Effector CD8-positive, alpha-beta T cell (primary cell): ENCODE results near the gene RBFOX2.

ENCODE experiments used
- DNase-seq: peaks from one replicate; lab custom pipeline; 2025; lab: John Stamatoyannopoulos, UW

The RBFOX2 gene

DNA sequence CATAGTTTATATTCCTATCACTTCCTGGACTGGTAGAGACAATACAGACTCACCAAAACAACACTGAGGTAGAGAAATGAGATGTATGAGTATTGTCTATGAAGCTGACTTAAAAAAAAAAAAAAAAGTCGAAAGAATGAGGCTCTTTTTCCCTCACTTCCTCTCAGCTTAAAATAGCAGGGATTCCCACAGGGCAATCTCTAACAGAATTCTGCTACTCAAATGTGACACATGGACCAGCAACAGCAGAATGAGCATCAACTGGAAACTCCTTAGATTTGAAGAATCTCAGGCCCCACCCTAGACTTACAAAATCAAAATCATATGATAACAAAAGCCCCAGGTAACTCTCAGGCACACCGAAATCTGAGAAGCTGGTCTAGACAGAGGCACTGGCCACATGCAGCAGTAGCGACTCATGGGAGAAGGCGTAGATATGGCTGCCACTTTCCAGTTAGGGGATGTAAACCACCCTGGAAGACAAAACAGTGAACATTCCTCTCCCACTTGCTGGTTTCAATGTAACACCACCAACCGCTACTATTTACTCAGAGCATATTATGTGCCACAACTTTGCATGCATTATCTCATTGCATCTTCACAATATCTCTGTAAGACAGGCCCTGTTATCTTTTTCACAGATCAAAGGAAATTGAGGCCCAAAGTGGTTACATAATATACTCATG lies 128.0 kb downstream of the RBFOX2 start:
- no peak for DNase-seq

DNA sequence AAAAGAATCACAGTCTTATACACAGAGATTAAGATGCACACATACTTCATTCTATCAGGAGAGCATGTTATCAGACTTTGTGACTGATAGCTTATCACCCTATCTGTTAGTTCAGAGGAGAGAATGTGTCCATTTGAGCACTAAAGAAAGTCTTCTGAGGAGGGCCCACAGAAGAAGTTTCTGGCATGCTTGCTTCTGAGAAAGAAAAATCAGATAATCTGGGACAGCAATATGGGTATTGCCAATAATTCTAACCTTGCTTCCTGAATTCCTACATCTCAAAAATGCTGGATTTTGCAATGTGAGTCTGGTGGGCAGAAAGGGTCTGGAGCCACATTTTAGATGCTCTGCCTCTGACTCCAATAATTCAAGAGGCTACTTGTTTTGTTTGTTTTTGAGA lies 128.9 kb downstream of the RBFOX2 start:
- DNase-seq, result no peak

DNA sequence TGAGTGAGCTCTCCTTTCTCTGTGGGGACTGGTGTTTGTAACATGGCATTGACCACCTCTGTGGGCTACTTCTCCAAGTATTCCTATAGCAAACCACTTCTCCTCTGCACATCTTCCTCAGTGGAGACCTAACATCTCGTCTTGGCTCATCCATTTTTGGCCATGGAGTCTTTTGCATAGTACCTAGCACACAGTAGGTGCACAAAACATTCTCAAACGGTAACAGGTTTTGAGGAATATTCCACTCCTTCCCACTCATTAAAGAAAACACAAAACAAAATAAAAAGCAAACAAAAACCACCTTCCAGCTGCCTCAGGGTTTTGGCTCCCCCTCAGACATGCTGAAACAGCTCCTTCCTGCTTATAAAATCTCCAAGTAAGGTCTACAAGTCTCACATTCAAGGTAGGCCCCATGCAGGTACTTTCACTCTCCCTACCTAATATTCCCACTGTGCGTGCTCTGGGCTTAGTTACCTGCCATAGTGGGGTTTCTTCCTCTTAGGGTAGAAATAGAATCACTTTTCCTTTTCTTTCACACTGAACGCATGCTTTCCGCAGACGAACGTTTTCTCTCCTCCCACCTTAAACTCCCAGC lies 132.4 kb downstream of the RBFOX2 start:
- DNase-seq, result no peak

DNA sequence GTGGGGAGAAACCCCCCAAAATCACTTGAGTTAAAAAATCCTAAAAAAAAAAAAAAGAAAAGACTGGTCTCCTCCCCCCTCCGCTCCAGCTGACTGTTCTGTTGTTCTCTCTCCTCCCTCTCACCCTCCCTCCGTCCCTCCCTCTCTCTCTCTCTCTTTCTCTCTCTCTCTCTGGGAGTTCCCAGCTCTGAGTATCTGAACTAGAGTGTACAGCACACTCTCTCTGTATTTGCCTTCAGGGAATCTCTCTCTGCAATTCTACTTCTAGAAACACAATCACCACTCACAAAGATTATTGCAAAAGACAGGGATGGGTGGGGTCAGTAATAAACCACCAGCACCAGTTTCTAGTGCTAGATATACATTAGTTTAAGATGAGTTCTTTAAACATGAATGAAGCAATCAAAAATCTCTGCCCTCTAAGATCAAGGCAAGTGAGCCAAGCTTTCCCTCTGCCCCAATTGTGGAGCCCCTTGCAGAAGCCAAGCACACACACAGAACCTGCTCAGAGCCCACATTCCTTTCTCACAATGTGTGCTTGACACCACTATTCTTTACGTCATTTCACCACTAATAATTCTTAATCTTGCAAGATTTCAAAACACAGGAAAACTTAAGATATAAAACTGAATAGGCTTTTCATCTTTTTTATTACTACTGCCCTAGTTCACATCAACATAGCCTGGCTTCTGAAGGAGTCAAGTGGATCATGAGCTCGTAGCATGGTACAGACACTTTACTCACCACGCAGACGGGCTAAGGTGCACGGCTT lies 133.5 kb downstream of the RBFOX2 start:
- DNase-seq, result no peak

DNA sequence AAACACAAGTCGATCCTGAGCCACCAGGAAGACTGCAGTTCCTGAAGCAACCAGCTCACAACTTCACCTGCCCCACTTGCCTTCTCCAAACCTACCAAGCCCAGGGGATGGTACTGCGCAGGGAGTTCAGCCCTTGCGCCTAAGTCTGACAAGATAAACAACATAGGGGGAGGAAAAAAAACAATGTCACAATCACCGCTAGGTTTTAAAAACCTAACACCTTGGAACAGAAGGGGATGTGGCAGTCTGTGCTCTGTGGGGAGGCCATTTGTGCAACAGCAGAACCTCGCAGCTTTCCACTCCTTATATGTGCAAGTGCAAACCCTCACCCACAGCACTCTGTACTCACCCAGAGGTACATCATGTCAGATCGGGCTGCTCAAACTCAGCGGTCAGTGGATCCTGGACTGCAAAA lies 134.2 kb downstream of the RBFOX2 start:
- DNase-seq, result no peak

DNA sequence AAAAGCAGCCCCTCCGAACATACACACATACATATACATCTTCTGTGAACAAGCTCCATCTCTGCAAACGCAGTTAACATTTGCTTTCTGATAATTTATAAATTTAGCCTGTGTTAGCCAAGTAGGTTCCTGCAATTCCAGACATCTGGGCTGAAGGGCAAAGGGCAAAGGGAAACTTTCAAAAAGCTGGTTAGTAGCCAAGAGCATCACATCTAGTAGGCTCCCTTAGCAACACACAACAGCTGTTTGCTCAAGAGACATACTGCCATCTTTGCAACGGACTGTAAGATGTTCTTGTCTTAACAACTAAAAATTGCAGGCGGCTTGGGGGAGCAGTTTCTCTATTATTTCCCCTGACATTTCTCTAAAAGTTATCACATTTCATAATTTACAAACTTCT lies 134.9 kb downstream of the RBFOX2 start:
- DNase-seq, result no peak

DNA sequence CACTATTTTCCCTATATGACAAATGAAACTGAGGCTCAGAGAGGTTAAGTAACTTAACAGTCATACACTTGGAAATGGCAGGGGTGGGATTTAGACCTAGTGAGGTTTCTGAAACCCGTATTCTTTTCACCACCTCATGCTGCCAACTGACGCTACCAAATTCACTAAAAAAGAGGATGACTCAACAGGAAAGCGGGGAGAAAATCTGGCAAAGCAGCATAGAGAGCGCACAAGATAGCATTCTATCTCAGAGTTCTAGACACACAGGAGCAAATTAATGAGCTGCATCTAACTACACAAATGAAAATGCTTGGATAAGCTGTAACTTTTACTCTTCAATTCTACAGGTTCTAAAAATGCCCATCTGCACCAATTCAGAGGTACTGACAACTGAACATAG lies 136.4 kb downstream of the RBFOX2 start:
- no peak for DNase-seq

DNA sequence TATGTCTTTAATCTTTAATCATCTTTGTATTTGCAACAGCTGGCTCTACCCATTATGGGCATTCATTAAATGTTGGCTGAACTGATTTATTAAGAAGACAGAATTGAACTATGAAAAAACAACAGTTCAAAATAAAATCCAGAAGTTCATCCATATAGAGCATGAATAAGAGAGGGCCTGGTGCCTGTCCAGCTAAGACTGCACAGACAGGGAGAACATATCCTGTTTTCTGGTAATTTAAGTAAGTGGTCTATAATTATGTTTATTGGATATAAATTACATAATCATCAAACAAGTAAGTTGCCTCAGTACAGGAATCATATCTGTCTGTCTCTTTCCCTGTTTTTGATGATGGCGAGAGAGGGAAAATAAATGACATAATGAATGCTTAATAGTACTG lies 137.2 kb downstream of the RBFOX2 start:
- no peak for DNase-seq

DNA sequence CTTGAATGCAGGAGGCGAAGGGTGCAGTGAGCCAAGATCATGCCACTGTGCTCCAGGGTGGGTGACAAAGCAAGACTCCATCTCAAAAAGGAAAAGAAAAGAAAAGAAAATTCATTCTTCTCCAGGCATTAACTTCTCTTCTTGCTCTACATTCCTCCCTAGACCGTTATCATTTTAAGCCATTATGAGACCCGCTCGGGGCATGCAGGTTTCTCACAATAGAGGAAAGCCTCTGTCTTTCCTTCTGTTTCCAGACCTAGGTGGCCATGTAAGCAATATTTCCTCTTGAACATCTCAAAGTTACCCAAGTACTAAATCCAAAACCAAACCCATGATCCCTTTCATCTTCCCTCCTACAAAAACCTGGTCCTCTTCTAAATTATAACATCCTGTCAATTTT lies 139.6 kb downstream of the RBFOX2 start:
- DNase-seq, result no peak

DNA sequence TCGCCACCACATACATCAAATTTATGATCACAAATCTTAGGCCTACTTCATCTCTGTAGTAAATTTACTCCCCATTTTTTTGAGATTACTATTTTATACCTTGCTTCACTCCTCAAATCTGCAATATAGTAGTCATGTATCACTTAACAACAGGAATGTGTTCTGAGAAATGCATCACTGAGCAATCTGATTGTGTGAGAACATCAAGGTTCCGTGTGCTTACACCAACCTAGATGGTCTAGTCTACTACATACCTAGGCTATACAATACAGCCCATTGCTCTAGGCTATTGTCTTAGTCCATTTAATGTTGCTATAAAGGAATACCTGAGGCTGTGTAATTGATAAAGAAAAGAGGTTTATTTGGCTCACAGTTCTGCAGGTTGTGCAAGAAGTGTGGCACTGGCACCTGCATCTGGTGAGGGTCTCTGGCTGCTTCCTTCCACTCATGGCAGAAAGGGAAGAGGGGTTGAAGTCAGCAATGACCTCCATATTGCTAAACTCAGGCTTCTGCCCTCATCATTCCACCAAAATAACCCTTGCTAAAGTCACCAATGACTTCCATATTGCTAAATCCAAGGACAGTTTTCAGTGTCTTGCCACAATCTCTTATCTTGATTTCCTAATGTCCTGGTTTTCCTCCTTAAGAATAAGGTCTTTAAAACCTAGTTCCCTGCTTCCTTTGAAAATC lies 140.3 kb downstream of the RBFOX2 start:
- DNase-seq, result no peak

DNA sequence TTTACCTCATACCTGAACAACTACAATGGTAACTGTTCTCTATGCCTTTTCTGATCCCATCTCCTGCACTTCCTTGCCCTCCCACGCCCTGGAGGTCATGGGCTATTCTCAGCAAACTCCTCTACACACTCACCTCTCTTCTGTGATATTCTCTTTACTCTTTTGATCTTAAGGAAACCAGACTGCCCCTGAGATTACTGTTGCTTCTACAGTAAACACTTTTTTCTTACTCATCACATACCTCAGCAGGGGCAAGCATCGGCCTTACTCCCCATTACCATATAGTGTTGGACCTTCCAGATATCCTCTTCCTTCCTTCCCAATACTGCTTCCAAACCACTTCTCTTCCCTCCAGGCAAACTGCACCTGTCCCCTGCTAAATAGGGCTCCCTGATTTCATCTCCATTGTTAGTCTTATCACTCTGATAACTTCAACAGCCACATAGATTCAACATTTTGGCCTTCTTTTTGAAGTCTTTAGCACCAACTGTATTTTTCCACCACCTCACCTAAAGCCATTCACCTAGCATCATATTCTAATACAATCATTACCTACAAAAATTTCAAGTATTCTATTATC lies 141.2 kb downstream of the RBFOX2 start:
- DNase-seq, result no peak

DNA sequence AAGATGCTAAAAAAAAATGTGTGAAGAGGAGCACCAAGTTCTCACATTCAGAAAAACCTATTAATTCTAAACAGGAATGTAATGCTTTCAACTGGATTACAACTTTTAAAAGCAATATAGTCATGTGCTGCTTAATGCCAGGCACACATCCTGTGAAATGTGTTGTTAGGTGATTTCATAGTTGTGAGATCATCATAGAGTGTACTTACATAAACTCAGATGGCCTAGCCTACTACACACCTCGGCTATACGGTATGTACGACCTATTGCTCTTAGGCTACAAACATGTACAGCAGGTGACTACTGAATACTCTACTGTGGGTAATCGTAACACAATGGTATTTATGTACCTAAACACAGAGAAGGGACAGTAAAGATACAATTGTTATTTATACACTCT lies 142.3 kb downstream of the RBFOX2 start:
- no peak for DNase-seq

DNA sequence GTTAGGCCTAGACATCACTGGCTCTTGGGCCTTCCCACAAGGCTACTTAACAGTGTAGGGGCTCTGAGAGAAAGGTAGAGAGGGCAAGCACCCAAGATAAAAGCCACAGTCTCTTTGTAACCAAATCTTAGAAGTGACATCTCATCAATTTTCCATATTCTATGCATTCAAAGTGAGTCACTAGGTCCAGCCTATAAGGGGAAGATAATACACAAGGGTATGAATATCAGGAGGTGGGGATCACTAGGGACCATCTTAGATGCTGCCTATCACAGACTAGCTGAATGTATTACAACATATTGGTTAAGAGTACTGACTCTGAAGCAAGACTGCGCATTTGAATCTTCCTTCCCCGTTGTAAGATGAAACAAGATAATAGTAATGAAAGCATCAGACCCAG lies 144.1 kb downstream of the RBFOX2 start:
- no peak for DNase-seq

DNA sequence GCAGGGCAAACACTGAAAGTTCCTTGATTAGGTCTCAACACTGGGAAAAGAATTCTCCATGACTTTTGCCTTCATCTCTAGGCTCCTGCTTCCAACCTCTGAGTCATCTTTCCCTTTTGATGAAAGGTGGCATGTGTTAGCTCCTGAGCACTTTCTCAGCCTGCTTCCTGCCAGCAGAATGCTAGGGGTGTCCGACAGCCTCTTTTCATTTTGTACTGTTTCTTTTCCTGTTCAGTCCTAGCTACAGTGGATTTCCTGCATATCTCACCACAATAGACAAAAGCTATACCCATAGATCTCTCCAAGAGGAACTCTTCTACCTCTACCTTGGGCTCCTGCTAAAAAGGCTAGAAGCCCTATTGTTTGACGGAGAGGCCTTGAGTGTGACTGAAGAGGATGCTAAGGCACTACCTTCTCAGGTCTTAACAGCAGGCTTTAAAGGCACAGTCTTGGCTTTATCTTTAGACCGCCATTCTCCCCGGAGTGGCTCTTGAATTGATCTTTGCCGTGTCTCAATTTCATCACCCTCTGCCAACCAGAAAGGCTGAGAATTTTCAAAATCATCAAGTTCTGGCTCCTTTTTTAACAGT lies 145.5 kb downstream of the RBFOX2 start:
- no peak for DNase-seq

DNA sequence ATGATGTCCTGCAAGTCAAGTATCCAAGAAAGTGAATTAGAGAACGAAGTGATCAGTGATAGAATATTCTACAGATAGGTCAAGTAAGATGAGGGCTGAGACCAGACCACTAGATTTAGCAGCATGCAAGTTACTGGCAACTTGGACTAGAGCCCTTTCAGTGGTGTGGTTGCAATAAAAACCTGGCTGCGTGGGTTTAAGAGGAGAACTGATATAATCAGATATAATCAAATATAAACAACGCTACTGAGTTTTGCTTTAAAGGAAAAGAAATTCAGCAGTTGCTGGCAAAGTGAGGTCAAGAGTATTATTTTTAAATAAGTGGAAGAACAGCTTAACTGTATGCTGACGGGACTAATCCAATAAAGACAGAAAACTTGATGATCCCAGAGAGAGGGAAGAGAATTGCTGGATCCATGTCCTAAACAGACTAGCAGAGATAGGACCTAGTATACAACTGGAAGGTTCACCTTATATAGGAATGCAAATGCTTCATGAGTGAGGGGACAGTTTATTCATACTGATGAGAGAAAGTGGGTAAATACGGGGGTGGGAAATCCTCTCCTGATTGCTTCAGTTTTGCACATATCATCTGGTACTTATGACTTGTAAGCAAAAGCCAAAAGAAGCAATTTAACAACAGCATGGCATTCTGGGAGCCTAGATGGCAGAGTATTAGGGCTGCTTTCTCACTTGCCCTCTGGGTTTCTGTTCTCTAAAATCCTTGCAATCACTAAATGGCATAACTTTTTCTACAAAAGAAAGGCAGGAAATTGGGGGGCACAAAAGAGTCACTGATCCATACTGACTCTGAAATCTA lies 146.2 kb downstream of the RBFOX2 start:
- DNase-seq, result no peak

DNA sequence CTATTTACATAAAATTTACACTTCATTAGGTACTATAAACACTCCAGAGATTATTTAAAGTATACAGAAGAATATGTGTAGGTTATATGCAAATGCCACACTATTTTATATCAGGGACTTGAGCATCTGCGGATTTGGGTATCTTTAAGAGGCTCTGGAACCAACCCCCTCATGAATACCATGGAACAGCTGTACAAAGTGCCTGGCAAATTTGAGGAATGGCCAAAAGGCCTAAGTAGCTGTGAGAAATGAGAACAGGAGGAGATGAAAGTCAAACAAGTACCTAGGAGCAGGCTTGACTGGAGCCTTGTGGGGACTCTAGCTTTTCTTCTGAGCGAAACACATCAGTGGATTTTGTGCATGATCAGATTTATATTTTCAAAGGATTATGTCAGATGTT lies 149.3 kb downstream of the RBFOX2 start:
- DNase-seq, result no peak

DNA sequence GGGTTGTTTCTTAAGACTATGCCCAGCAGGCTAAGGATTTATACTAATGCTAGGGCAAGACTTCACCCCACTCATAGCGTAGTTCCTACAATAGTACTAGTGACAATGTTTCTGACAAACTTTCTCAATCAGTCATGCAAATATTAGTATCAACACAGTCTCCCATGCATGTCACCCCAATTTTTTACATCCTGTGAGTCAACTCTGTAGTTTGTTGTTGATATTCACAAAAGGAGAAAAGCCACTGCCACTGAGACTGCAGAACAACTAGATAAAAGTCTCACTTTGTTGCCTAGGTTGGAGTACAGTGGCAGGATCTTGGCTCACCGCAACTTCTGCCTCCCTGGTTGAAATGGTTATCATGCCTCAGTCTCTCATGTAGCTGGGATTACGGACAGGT lies 155.2 kb downstream of the RBFOX2 start:
- DNase-seq, result no peak

DNA sequence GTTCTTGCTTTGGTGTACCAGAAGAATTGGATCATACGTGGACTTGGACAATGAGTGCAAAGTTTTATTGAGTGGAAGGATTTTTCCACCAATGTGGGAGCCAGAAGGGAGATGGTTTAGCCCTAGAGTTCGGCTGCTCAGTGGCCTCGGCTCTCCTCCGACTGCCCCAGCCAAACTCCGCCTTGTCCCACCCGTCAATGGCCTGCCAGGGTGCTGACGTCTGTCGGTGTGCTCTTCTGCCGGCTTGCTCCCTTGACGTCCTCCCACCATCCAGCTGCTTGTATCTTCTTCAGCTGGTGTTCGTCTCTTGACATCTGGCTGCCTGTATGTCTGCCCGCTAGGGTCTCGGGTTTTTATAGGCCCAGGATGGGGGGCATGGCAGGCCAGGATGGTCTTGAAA lies 156.2 kb downstream of the RBFOX2 start:
- no peak for DNase-seq

DNA sequence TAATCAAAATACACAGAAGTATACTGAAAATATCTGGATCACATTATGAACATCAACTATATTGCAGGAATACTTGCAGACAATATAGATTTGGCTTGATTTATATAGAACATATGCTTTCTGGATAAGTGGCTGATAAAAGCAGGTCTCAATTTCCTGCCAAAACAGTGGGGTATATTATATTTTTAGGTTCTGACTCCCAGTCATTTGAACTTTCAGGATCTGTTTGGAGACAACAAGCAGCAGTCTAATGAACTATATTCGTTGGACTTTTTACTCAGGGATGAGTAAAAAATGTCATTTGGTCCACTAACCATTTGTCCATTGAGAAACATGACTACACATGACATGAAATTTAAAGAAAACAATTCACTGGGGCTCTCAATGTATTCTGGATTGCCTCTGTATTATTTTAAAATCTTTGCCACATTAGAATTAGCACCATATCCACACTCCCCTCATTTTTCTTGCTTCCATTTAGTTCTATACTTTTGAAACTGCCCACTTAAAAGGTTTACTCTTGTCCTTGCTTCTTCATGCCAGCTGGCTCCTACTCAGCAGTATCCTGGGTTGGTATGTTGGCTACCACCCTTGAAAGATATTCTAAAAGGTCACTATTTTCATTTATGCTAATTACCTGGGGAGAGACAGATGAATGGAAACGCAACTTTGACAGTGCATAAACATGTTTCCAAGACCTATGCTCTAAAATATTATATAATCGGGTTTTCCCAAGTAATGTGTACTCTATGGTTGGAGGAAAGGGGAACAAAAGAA lies 157.9 kb downstream of the RBFOX2 start:
- no peak for DNase-seq

DNA sequence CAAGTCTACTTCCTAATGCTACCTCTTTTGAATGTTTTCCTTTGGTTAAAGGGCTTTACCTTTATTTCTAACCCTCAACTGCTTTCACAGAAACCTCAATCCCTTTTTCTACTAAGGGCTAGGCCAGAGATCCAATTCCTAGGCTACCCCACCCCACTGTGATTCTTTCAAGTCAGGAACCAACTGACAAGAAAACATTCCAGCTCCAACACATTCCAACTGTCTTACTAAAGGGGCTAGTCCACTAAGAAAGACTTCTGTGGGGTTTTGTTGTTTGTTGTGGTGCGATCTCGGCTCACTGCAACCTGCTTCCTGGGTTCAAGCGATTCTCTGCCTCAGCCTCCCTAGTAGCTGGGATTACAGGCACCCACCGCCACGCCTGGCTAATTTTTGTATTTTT lies 159.7 kb downstream of the RBFOX2 start:
- no peak for DNase-seq
